Measurements from ENCODE around the gene KCTD21.

Gene KCTD21

GRCh38 chr11:78200553-78200952 is 12.1 kb upstream of the KCTD21 start:
- DNase-seq (ENCODE audit: low read depth) = no peak

- no peak for DNase-seq (ENCODE audit: low read depth)
Observed at GRCh38 chr11:78200061-78200460, 11.6 kb upstream of the KCTD21 start.

DNA sequence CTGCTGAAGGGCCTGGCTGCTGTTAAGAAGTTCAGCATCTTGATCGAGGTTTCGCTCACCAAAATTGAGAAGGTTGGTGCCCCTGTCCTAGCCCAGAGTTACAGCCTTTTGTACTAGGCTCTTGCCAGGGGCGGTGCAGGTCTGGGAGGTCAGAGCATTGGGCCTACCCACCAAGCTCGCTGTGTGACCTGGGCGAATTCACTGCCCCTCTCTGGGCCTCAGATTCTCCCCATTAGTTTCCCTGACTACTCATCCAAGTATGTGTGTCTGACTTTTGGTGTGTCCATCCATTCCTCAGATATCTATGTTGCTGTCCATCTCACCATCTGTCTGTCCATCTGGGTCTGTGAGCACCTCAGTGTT is 11.2 kb upstream of the KCTD21 start:
- DNase-seq (ENCODE audit: low read depth) = no peak

- no peak for DNase-seq (ENCODE audit: low read depth)
Observed at GRCh38 chr11:78199015-78199652, 10.7 kb upstream of the KCTD21 start.

GRCh38 chr11:78197816-78198215 is 9.4 kb upstream of the KCTD21 start:
- no peak for DNase-seq (ENCODE audit: low read depth)

DNA sequence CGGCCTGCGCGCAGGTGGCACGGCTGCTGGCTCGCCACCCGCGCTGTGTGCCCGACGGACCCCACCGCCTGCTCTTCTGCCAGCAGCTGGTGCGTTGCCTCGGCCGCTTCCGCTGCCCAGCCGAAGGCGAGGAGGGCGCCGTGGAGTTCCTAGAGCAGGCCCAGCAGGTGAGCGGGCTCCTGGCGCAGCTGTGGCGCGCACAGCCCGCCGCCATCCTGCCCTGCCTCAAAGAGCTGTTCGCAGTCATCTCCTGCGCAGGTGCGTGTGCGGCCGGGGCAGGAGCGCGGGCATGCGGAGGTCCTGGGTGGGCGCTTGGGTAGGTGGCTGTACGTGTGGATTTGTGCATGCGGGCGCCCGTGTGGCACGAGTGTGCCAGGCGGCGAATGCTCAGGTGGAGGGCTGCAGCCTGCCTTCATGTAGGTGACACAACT is 8.2 kb upstream of the KCTD21 start:
- no peak for DNase-seq (ENCODE audit: low read depth)

DNA sequence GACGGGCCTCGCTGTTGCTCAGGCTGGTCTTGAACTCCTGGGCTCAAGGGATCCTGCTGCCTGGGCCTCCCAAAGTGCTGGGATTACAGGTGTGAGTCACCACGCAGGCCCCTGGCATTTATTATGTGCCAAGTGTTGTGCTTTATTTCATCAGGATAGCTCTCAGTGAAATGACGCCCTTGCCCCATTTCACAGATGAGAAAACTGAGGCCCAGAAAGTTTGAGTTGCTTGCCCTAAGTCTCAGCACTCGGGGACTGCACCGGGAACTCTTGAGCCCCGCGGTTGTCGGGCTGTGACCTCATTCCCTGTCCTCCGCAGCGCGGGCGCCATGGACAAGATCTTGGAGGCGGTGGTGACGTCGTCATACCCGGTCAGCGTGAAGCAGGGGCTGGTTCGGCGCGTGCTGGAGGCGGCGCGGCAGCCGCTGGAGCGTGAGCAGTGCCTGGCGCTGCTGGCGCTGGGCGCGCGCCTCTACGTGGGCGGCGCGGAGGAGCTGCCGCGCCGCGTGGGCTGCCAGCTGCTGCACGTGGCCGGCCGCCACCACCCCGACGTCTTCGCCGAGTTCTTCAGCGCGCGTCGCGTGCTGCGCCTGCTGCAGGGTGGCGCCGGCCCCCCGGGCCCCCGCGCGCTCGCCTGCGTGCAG is 7.6 kb upstream of the KCTD21 start:
- no peak for DNase-seq (ENCODE audit: low read depth)

DNA sequence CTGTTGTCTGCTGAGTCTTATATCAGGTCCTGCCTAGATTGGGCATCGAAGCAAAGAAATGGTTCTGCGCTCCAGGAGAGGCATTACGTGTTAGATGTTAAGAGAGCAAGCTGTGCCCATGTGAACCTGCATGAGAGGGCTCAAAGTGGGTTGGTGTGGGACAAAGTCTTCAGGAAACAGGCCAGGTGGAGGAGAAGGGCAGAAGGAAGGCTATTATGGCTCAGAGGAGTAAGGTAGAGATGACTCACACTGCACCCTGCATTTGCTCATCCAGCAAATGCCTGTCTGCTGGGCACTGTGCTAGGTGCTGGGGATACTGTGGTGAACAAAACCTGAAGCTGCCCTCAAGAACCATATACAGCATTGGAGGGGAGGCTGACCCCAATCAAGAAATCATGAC is 6.1 kb upstream of the KCTD21 start:
- DNase-seq (ENCODE audit: low read depth) = no peak

GRCh38 chr11:78193806-78194205 is 5.4 kb upstream of the KCTD21 start:
- no peak for DNase-seq (ENCODE audit: low read depth)

DNA sequence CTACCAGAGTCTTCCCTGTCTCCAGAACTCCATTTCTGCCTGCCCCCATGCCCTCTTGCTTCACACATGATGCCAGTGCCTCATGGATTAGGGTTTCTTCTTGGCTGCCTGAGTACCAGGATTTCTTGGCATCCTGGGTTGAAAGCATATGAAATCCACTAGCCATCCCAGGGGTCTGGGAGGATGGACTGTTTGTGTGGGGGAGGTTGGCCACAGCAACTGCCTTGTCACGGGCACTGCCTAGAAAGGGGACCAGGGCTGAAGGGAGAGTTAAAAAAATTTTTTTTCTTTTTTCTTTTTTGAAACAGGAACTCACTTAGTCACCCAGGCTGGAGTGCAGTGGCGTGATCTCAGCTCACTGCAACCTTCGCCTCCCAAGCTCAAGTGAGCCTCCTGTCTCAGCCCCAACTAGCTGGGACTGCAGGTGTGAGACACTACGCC is 4.5 kb upstream of the KCTD21 start:
- no peak for DNase-seq (ENCODE audit: low read depth)

GRCh38 chr11:78192223-78192719 is 3.8 kb upstream of the KCTD21 start:
- no peak for DNase-seq (ENCODE audit: low read depth)

DNA sequence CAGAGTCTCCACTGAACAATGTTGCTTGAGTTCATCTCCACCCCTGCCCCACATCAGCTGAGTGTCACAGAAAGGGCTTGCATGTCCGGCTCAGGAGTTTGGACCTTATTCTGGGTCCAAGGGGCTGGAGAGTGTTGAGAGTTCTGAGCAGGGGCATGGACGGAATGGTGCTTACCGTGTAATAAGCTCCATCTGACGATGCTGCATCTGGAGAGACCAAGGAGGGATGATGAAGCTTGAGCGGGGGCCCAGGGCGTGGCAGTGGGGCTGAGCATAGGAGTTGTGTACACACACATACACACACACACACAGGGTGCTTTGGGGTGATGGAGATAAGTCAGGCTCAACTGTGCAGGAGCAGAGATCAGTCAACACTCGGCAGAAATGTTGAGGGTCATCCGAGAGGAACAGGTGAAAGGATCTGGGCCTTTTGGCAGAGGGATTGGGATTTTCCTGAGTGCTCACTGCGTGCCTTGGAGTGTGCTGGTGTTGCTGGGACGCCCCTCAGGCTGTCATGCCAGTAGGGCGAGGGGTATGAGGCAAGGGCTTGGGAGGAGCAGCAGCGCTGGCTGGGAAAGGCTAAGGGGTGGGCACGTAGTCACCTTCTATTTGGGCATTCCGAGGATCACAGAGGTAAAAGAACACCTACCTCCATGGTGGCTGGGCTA is 2.6 kb upstream of the KCTD21 start:
- DNase-seq (ENCODE audit: low read depth) = no peak

DNA sequence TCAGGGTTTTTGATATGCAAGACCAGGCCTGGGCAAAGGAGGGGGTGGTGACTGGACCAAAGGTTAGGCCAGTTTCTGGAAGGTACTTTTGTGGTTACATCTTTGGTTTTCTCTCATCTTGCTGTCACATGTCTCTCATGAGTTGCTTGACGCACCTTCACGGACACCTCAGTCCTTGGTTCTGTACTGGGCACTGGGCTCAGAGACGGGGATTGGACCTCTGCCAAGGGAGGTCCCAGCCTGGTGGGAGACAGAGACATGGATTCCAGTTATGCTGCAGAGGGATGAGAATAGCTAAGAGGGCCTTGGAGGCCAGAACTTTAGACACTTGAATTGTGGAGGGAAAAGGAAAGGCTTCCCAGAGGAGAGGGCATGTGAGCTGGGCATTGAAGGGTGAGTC is 1.9 kb upstream of the KCTD21 start:
- no peak for DNase-seq (ENCODE audit: low read depth)

DNA sequence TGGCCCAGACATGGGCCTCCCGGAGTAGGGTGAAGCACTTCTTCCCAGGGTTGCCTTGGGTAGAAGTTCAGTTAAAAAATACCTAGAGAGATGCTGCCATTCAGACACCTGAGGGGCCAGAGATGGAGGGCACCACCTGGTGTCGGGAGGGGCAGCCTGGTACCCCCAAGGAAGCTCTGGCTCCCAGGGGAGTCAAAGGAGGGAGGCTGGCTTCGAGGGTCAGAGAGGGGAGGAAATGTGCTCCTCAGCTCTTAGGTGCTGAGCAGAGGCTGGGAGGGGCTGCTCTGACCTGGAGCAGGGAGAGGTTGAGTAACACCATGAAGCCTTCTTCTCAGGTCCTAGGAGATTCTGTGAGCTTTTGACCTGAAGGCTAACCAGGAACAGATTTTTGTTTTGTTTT is 1.4 kb upstream of the KCTD21 start:
- DNase-seq (ENCODE audit: low read depth) = no peak

DNA sequence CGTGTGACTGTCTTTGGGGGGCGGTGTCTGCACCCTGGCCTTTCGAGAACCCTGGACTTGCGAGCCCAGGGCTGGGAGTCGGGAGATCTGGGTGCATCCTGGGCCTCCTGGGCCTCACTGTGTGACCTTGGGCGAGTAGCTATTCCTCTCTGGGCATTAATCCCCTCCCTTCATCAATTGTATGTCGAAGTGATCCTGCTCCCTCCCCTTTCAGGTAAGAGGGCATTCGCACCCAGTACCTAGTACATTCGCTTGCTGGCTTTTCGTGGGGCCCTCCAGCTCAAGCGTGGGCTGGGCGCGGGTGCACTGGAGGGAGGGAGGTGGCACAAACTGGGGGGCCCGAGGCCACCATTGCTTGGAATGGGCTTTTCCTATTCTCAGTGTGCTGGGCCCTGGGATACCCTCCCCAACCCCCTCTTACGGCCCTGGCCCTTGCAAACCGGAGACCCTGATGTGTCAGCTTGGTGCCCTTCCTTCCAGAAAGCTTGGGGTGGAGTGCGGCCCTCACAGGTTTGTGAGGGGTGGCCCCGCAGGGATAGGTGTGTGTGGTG is 823 bp upstream of the KCTD21 start:
- DNase-seq (ENCODE audit: low read depth) = no peak

DNA sequence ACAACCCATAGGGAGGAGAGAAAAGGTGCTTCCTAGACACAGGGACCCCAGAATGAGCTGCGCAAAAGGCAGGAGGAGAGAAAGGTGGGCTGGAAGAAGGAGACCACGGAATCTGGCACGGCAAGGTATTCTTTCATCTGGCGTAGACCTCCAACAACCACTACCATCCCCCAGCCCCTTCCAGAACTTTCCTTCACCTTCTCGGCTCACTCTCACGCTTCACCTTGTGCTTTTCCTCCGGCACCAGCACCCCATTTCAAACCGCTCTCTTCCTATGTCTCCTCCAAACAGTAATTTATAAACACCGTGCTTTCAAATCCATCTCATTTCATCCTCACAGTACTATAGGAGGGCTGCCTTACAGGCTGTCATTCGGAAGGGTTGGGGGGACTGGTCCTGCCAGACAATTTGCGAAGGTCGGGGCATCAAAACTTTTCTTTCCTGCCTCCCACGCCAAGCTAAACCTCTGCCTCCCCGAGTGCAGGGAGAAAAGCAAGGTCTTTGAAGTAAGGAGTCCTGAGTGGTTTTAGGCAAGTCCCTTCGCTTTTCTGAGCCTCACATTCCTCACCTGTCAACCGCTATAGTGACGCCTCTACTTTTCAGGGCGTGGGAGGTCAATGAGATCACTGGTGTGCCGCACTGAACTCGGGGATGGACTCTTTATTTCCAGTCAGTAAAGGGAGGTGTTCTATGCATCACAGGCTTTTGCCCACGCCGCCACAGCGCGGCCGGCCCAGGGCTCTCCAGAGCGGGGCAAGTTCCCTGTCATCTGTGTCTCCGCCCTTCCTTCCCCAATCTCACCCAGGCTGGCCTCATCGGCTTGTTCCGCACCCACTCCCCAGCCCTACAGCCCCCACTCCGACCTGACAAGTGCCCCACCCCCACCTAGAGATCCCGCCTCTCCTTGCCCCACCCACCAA is 800 bp downstream of the KCTD21 start:
- DNase-seq (ENCODE audit: low read depth) = peak; percentile 84

- no peak for DNase-seq (ENCODE audit: low read depth)
Observed at GRCh38 chr11:78181185-78181584, 7.2 kb downstream of the KCTD21 start.

DNA sequence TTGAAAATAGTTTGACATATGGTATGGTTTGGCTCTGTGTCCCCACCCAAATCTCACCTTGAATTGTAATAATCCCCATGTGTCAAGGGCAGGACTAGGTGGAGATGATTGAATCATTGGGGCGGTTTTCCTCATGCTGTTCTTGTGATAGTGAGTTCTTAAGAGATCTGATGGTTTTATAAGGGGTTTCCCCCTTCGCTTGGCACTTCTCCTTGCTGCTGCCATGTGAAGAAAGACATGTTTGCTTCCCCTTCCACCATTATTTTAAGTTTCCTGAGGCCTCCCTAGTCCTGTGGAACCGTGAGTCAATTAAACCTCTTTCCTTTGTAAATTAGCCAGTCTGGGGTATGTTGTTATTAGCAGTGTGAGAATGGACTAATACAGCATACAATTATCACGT is 7.7 kb downstream of the KCTD21 start:
- DNase-seq (ENCODE audit: low read depth) = no peak

DNA sequence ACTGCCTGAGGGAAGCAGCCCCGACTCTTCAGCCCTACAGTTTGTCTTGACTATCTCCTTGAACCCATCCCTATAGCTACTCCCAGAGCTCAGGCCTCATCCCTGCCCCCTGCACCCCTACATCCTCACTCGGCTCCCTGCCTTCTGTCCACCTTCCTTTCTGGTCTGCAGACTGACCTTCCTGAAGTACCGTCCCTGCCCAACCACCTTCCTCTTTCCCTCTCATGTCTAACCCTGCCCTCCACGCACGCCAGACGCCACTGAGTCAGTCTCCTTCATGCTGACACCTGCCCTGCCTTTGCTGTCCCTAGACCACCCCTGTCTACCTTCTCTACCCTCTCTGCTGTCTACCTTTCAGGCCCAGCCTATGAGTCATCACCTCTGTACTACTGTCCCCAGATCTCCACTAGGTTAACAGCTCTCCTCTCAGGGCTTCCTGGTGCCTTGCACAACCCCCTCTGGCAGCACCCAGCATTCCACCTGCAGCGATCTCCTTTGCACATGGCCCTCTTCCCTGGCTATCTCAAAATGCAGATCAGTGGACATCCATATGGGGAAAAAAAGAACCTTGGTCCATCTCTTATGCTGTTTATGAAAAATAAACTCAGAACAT is 8.9 kb downstream of the KCTD21 start:
- no peak for DNase-seq (ENCODE audit: low read depth)

- DNase-seq (ENCODE audit: low read depth) = no peak
Observed at GRCh38 chr11:78177216-78177615, 11.2 kb downstream of the KCTD21 start.

GRCh38 chr11:78176605-78177141 is 11.8 kb downstream of the KCTD21 start:
- no peak for DNase-seq (ENCODE audit: low read depth)

Data from stimulated activated CD4-positive, alpha-beta T cell treated with anti-CD3 and anti-CD28 coated beads, Interleukin-2, amount 100 ng/mL, for 4 hours (primary cell).